SKM-1 treated with dmso at 0.1 percent for 144 hours (cell line): ENCODE results near the gene NAA38.

Source experiments
- DNase-seq: peaks from one replicate; lab custom pipeline; 2025; ENCODE audit not compliant: unreplicated experiment; lab: John Stamatoyannopoulos, UW

Gene NAA38

DNA sequence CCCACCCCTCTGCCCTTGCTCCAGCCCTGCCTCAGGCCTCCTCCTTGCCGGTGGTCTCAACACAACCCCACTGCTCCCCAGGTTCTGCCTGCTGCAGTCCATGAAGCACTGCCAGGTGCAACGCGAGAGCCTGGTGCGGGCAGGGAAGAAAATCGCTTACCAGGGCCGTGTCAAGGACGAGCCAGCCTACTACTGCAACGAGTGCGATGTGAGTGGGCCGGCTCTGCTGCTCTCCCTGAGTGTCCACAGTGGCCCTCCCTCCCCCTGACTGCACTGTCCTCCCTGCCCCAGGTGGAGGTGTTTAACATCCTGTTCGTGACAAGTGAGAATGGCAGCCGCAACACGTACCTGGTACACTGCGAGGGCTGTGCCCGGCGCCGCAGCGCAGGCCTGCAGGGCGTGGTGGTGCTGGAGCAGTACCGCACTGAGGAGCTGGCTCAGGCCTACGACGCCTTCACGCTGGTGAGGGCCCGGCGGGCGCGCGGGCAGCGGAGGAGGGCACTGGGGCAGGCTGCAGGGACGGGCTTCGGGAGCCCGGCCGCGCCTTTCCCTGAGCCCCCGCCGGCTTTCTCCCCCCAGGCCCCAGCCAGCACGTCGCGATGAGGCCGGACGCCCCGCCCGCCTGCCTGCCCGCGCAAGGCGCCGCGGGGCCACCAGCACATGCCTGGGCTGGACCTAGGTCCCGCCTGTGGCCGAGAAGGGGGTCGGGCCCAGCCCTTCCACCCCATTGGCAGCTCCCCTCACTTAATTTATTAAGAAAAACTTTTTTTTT is 4.3 kb downstream of the NAA38 start:
- no peak for DNase-seq

DNA sequence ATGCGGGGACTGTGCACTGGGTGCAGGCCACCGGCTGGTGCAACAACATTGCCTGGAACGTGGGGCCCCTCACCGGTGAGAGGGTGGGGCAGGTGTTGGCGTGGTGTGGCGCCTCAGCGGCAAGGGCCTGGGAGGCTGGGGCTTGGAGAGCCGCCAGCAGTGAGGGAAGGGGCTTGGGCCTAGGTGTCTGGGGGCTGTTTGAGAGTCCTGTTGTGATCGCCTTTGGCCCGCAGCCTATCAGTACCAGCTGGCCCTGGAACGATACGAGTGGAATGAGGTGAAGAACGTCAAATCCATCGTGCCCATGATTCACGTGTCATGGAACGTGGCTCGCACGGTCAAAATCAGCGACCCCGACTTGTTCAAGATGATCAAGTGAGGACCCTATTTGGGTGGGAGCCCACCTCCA is 5.1 kb downstream of the NAA38 start:
- DNase-seq = no peak

- peak; percentile 47 for DNase-seq
These were observed 5.7 kb downstream of the NAA38 start for GRCh38 chr17:7851438-7852261.

GRCh38 chr17:7850701-7851437 is 6.5 kb downstream of the NAA38 start:
- DNase-seq = no peak

- no peak for DNase-seq
These were observed 7.4 kb downstream of the NAA38 start for GRCh38 chr17:7849751-7850504.

GRCh38 chr17:7849130-7849750 is 8.1 kb downstream of the NAA38 start:
- DNase-seq = no peak

- DNase-seq = no peak
These were observed 8.6 kb downstream of the NAA38 start for GRCh38 chr17:7848739-7849129.

DNA sequence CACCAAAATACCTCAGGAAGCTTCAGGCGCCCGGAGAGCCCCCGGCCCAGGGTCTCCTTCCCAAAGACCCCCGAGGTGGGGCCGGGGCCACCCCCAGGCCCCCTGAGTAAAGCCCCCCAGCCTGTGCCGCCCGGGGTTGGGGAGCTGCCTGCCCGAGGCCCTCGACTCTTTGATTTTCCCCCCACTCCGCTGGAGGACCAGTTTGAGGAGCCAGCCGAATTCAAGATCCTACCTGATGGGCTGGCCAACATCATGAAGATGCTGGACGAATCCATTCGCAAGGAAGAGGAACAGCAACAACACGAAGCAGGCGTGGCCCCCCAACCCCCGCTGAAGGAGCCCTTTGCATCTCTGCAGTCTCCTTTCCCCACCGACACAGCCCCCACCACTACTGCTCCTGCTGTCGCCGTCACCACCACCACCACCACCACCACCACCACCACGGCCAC is 9.2 kb downstream of the NAA38 start:
- DNase-seq = no peak

DNA sequence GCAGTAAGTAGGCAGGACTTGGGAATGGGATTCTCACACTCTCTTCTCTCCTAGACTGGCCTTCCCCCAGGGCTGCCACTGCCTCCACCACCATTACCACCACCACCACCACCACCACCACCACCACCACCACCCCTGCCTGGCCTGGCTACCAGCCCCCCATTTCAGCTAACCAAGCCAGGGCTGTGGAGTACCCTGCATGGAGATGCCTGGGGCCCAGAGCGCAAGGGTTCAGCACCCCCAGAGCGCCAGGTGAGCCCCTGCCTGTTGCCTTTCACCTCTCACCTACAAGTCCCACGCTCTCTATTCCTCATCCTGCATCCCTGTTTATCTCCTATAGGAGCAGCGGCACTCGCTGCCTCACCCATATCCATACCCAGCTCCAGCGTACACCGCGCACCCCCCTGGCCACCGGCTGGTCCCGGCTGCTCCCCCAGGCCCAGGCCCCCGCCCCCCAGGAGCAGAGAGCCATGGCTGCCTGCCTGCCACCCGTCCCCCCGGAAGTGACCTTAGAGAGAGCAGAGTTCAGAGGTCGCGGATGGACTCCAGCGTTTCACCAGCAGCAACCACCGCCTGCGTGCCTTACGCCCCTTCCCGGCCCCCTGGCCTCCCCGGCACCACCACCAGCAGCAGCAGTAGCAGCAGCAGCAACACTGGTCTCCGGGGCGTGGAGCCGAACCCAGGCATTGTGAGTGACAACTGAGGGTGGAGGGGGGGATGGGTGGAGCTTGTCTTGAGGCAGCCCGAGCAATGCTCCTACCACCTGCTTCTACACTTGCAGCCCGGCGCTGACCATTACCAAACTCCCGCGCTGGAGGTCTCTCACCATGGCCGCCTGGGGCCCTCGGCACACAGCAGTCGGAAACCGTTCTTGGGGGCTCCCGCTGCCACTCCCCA is 10.3 kb downstream of the NAA38 start:
- no peak for DNase-seq

DNA sequence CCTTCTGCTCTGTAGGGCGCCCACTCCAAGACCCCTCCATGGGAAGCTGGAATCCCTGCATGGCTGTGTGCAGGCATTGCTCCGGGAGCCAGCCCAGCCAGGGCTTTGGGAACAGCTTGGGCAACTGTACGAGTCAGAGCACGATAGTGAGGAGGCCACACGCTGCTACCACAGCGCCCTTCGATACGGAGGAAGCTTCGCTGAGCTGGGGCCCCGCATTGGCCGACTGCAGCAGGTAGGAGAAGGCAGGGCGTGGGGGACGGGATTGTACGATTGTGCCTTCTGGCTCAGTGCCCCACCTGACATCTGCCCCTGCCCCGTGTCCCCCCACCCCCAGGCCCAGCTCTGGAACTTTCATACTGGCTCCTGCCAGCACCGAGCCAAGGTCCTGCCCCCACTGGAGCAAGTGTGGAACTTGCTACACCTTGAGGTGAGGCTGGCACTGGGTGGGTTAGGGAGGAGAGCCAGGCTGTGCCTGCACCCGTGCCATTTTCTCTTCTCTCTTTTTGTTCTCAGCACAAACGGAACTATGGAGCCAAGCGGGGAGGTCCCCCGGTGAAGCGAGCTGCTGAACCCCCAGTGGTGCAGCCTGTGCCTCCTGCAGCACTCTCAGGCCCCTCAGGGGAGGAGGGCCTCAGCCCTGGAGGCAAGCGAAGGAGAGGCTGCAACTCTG is 11.2 kb downstream of the NAA38 start:
- no peak for DNase-seq

- DNase-seq = no peak
These were observed 11.8 kb downstream of the NAA38 start for GRCh38 chr17:7845359-7846062.

- DNase-seq = peak; percentile 75
These were observed 12.8 kb downstream of the NAA38 start for GRCh38 chr17:7844292-7845154.

GRCh38 chr17:7843536-7844291 is 13.6 kb downstream of the NAA38 start:
- peak; percentile 67 for DNase-seq

- no peak for DNase-seq
These were observed 14.2 kb downstream of the NAA38 start for GRCh38 chr17:7843257-7843535.

DNA sequence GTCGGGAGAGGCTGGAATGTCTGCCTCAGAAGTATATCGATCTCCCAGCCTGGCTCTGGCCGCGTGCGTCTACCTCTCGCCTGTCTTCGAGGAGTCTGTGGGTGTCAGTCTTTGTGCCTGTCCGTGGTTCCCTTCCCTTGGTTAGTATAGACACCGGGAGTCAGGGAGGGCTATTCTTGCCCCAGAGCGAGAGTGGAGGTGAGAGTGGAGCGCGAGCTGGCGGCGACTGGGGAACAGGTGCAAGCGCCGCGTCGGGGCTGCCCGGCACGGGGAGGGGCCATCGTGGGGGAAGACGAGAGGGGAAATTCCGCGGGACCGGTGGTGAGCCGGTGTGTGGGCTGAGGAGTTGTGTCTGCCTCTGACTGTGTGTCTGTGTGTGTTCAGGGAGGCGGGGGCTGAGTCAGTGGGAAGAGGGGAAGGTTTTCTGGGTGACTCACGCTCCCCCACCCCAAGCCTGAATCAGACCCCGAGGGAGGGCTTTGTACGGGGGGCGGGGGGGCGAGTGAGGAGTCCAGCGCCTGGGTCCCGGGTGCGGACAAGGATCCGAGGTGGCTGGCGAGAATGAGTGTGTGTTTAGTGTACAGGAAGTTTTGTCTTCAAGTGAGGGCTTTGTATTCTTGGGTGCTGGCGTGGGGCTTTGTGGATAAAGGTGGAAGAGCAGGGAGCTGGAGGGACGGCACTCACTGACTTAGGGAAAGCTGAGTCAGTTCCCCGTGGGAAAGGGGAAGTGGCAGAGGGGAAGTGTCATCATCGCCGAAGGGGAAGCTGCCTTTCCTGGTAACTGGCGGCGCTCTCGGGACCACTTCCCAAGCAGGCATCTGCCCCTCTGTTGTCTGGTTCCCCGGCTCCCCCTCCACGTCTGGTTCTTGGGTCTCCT is 14.7 kb downstream of the NAA38 start:
- DNase-seq = peak; percentile 54

GRCh38 chr17:7841915-7842379 is 15.4 kb downstream of the NAA38 start:
- peak; percentile 33 for DNase-seq
